DOHH2 (cell line): ENCODE data around the gene SPRR1A.

ENCODE experiments used
- CTCF ChIP-seq: fragments of 200-600 bp; sonication (generic); IDR thresholded peaks from one replicate; pipeline ENCODE4 v1.5.1; 2014; ENCODE audit warnings: antibody characterized with exemption, mild to moderate bottlenecking, low read depth, low read length; ENCODE audit not compliant: poor library complexity, severe bottlenecking
- EZH2phosphoT487 ChIP-seq: fragments of 200-600 bp; sonication (generic); IDR thresholded peaks from 2 replicates; pipeline ENCODE4 v1.6.1; 2017; ENCODE audit warnings: borderline replicate concordance, mild to moderate bottlenecking, antibody characterized with exemption, low read length, moderate library complexity, mixed read lengths

GRCh38 chr1:152941037-152941711 lies 42.7 kb upstream of the SPRR1A start:
- TF ChIP-seq CTCF = no peak
- TF ChIP-seq EZH2phosphoT487 = no peak
